ENCODE results near the gene RPRD1B.

GRCh38 chr20:38031957-38032356 is 1.6 kb upstream of the RPRD1B start:
- TF ChIP-seq CTCF (IDR thresholded peaks at IDR 0.05) (no peak), ZFX (IDR thresholded peaks at IDR 0.05; ENCODE audit: borderline replicate concordance) (no peak)
